ENCODE results near the gene BLOC1S4. TPM values are rescaled to one million over a fixed set of nuclear protein-coding genes. Genes with fewer than 3 reads are reported as not detected.

Gene BLOC1S4
- total RNA-seq, 1 experiment from 2014 or later, result 14.9 TPM

DNA sequence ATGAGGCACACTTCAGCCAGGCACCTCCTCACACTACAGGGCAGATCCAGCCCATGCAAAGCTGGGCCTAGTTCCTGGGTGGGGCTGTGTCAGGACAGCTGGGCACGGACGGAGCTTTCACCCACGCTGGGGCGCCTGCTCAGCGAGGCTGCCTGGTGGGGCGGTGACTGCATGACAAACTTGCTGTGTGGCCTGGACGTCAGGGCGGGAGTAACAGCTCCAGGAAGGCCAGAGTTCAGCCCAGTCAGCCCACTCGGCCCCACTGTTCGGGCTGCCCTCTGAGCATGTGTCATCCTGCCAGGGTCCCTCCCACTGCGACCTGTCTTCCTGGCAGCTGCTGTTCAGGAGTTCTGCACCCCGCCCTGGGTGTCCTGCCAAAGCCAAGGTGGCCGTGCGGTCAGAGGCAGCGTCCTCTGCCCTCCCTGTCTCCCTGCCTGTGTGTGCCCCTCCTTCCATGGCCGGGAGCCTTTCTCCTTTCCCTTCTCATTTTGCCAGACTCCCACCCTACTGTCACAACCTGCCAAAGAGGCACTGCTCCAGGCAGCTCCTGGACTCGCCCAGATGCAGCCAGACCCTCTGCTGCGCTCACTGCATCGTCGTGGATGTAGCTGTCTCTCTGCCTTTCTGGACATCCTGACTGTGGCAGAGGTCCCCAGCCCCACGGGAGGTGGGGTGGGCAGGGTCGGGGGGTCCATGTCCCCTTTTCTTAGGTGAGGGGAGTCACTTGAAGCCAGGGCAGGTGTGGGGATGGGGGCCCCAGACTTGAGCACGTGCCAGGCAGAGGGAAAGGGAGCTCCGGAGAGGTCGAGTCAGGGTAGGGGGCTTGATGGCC lies 33.6 kb downstream of the BLOC1S4 start:
- TF ChIP-seq, protein P1, sequence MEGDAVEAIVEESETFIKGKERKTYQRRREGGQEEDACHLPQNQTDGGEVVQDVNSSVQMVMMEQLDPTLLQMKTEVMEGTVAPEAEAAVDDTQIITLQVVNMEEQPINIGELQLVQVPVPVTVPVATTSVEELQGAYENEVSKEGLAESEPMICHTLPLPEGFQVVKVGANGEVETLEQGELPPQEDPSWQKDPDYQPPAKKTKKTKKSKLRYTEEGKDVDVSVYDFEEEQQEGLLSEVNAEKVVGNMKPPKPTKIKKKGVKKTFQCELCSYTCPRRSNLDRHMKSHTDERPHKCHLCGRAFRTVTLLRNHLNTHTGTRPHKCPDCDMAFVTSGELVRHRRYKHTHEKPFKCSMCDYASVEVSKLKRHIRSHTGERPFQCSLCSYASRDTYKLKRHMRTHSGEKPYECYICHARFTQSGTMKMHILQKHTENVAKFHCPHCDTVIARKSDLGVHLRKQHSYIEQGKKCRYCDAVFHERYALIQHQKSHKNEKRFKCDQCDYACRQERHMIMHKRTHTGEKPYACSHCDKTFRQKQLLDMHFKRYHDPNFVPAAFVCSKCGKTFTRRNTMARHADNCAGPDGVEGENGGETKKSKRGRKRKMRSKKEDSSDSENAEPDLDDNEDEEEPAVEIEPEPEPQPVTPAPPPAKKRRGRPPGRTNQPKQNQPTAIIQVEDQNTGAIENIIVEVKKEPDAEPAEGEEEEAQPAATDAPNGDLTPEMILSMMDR (conservative IDR thresholded peaks at IDR 0.05), result no peak
- Histone ChIP-seq H4K5ac (ENCODE audit: insufficient read length, low read depth, low read length) (no peak overlapping the region), H3K56ac (ENCODE audit: insufficient read length, low read depth, low read length) (no peak overlapping the region), H4K8ac (replicated peaks; ENCODE audit: insufficient read length, low read depth, low read length) (no peak overlapping the region), H3K18ac (ENCODE audit: insufficient read length, low read depth, low read length) (no peak overlapping the region), H3K14ac (ENCODE audit: insufficient read depth, low read length) (no peak overlapping the region), H2BK12ac (ENCODE audit: insufficient read length, low read depth, low read length) (no peak overlapping the region), H3K4ac (ENCODE audit: low read depth, low read length) (no peak overlapping the region), H2AK5ac (ENCODE audit: insufficient read length, low read length) (no peak overlapping the region), H4K20me1 (ENCODE audit: control insufficient read depth, insufficient read depth, insufficient read length) (no peaks in the 10 kb centered on the region), H2BK20ac (ENCODE audit: low read depth, low read length, poor library complexity, severe bottlenecking) (no peak overlapping the region), H2BK15ac (ENCODE audit: low read depth, low read length) (no peak overlapping the region), H3K4me1 (ENCODE audit: insufficient read depth, low read length) (no peaks in the 10 kb centered on the region), H3T11ph (ENCODE audit: low read length) (no peak overlapping the region), H3K27me3 (ENCODE audit: insufficient read depth, low read length) (no peaks in the 10 kb centered on the region), H3K79me2 (ENCODE audit: insufficient read depth, low read length) (no peaks in the 10 kb centered on the region), H3K23me2 (ENCODE audit: insufficient read length, low read depth, low read length, poor library complexity, severe bottlenecking) (no peaks in the 10 kb centered on the region), H2BK5ac (ENCODE audit: insufficient read length, low read length) (no peak overlapping the region), H3K4me2 (ENCODE audit: insufficient read depth, insufficient read length, low read length) (no peak overlapping the region), H3K79me1 (ENCODE audit: insufficient read depth, low read depth, low read length, poor library complexity, severe bottlenecking) (no peaks in the 10 kb centered on the region), H3K9ac (ENCODE audit: extremely low read depth, insufficient read length, low read length) (no peak overlapping the region), H3K9me3 (ENCODE audit: control insufficient read depth, low read depth, low read length) (no peaks in the 10 kb centered on the region), H3K27ac (ENCODE audit: insufficient read length, low read depth, low read length) (no peak overlapping the region), H3K23ac (ENCODE audit: insufficient read length, low read depth, low read length) (no peak overlapping the region), H4K91ac (ENCODE audit: insufficient read length, low read depth, low read length) (no peak overlapping the region), H2BK120ac (ENCODE audit: low read depth, low read length, poor library complexity, severe bottlenecking) (no peak overlapping the region), H2AFZ (ENCODE audit: low read length) (no peak overlapping the region)
- Mint-ChIP-seq H3K36me3 (ENCODE audit: insufficient read depth in 1 of 3, low read depth in 3 of 3) (no peaks in the 10 kb centered on the region), H3K4me3 (no peak overlapping the region; a peak in 1 of 5 replicates), H3K4me1 (peaks cover 7 to 17% of the 10 kb centered on the region in 2 experiments), H3K27me3 (ENCODE audit: low read depth) (no peaks in the 10 kb centered on the region; the same call in 1 of the 2 replicates), H3K27ac (no peak overlapping the region), H3K9me3 (no peaks in the 10 kb centered on the region; a peak in 1 of 5 replicates)
- WGBS (ENCODE audit: extremely low coverage, insufficient read length, low lambda C conversion rate), result no CpG with 5 or more reads among the region's 25 CpGs
- no peak for DNase-seq
